ENCODE data around the gene KMO. TPM values are rescaled to one million over a fixed set of nuclear protein-coding genes. Genes with fewer than 3 reads are reported as not detected.

The KMO gene
- total and polyA plus RNA-seq, 2 of the 8 experiments (the other 6 are each of a cell fraction or from before 2014, with no cell fraction given), result not detected

DNA sequence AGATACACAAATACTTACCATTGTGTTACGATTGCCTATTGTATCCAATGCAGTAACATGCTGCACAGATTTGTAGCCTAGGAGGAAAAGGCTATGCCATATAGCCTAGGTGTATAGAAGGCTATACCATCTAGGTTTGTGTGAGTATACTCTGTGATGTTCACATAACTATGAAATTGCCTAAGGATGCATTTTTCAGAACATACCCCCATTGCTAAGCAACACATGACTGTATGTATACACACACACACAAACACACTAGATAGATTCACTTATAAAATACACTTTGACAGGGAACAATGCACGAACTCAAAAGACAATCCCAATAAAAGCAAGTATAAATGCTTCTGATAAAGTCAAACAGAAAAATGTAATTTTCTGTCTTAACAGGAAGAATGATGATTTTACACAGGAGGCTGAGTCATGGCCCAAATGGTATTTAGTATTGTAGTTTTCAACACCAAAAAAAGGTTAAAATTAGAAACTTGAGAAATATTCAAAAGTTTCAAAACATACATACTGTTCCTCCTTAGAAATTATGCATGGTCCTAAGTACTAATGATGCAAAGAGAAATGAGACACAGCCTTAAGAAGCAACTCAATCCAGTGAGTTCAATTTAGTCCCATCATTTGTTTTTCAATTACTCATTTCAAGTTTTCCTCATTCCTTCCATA is 24.9 kb upstream of the KMO start:
- H3K4me3 ChIP-seq (ENCODE audit: extremely low read depth in 1 of 4, insufficient read depth in 2 of 4, low read depth in 3 of 4, low read length in 4 of 4), result no peak overlapping the region
- no peak overlapping the region for H2BK5ac ChIP-seq (ENCODE audit: low read depth, low read length)
- ChIA-PET CTCF (ENCODE audit: partially characterized antibody) (interaction anchor here (1.0 kb wide), 1 partner anchor 103 kb away, joined by 3 read pairs; no protein-coding TSS in a partner anchor), POLR2A (ENCODE audit: partially characterized antibody) (no interaction called here)
- 88% methylated on average over 2 of the region's 2 CpGs; no CpG with 5 or more reads in 1 of the 2 experiments for WGBS, 2 experiments (ENCODE audit: extremely low coverage in 1 of 2, insufficient coverage in 1 of 2, insufficient read length in 1 of 2, insufficient replicate concordance in 2 of 2, low coverage in 1 of 2, low lambda C conversion rate in 2 of 2, missing lambda C conversion rate in 1 of 2)
- no peak overlapping the region for H3K14ac ChIP-seq (ENCODE audit: insufficient read length)
- no peaks in the 10 kb centered on the region for H3K79me2 ChIP-seq (ENCODE audit: control insufficient read depth in 1 of 2, insufficient read depth in 2 of 2, low read length in 2 of 2)
- H3K56ac ChIP-seq (replicated peaks; ENCODE audit: insufficient read length, low read depth, low read length), result no peak overlapping the region
- no peak overlapping the region for H3K9ac ChIP-seq (replicated peaks in 1 of 4; ENCODE audit: extremely low read depth in 1 of 4, low read depth in 3 of 4, low read length in 3 of 4)
- no peak overlapping the region for H3K27ac ChIP-seq (ENCODE audit: low read depth, low read length)
- no peak overlapping the region for H4K91ac ChIP-seq (replicated peaks; ENCODE audit: insufficient read length, low read length)
- no peaks in the 10 kb centered on the region for H3K4me1 ChIP-seq (replicated peaks in 1 of 4; ENCODE audit: control insufficient read depth in 3 of 4, insufficient read depth in 4 of 4, low read length in 3 of 4)
- no peak overlapping the region for H3K23ac ChIP-seq (ENCODE audit: insufficient read length)
- H4K20me1 ChIP-seq (replicated peaks in 1 of 2; ENCODE audit: control insufficient read depth in 1 of 2, insufficient read depth in 2 of 2, low read length in 2 of 2), result peaks cover 0 to 3% of the 10 kb centered on the region in 2 experiments
- no peaks in the 10 kb centered on the region for H3K23me2 ChIP-seq (ENCODE audit: low read depth, low read length)
- H2BK120ac ChIP-seq (replicated peaks; ENCODE audit: low read depth, low read length), result no peak overlapping the region
- no peak overlapping the region for H2BK20ac ChIP-seq (ENCODE audit: low read length)
- no peak overlapping the region for H3K4me2 ChIP-seq (ENCODE audit: insufficient read depth in 1 of 2, low read depth in 2 of 2, low read length in 2 of 2)
- H2BK15ac ChIP-seq (ENCODE audit: low read length), result no peak overlapping the region
- H3K4ac ChIP-seq (replicated peaks; ENCODE audit: insufficient read length, low read depth, low read length), result no peak overlapping the region
- H2BK12ac ChIP-seq (ENCODE audit: low read depth, low read length), result no peak overlapping the region
- H4K8ac ChIP-seq (ENCODE audit: extremely low read depth, insufficient read depth, low read length), result no peak overlapping the region
- no peak overlapping the region for H2AK5ac ChIP-seq (ENCODE audit: low read depth, low read length)
- TF ChIP-seq CBX8 (IDR thresholded peaks at IDR 0.05; ENCODE audit: borderline replicate concordance, low read depth, low read length) (no peak), EP300 (IDR thresholded peaks at IDR 0.05; ENCODE audit: borderline replicate concordance in 1 of 2, low read depth in 2 of 2, low read length in 2 of 2) (no peak), HDAC2 (IDR thresholded peaks at IDR 0.05; ENCODE audit: borderline replicate concordance in 1 of 2, low read depth in 2 of 2, low read length in 2 of 2) (no peak), SUZ12 (IDR thresholded peaks at IDR 0.05; ENCODE audit: low read length) (no peak), USF2 (IDR thresholded peaks at IDR 0.05; ENCODE audit: low read length) (no peak), NANOG (IDR thresholded peaks at IDR 0.05; ENCODE audit: insufficient read depth, low read depth, low read length, poor library complexity, severe bottlenecking) (no peak)
- TF ChIP-seq, protein P1, sequence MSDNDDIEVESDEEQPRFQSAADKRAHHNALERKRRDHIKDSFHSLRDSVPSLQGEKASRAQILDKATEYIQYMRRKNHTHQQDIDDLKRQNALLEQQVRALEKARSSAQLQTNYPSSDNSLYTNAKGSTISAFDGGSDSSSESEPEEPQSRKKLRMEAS (IDR thresholded peaks at IDR 0.05), result no peak
- H4K5ac ChIP-seq (ENCODE audit: insufficient read length, low read depth, low read length), result no peak overlapping the region
- H2AFZ ChIP-seq (ENCODE audit: low read length), result no peak overlapping the region
- no peaks in the 10 kb centered on the region for H3K79me1 ChIP-seq (ENCODE audit: low read depth, low read length)
- no peaks in the 10 kb centered on the region for H3K9me3 ChIP-seq (ENCODE audit: insufficient read depth in 2 of 2, low read depth in 1 of 2, low read length in 1 of 2)
- H3K18ac ChIP-seq (ENCODE audit: extremely low read depth, low read length), result no peak overlapping the region
- peaks cover 10 to 90% (median 42%) of the 10 kb centered on the region in 4 experiments for H3K36me3 ChIP-seq (ENCODE audit: control insufficient read depth in 2 of 4, insufficient read depth in 4 of 4, low read length in 3 of 4)
- H3K27me3 ChIP-seq (replicated peaks in 1 of 4; ENCODE audit: control insufficient read depth in 3 of 4, extremely low read depth in 1 of 4, insufficient read depth in 3 of 4, low read length in 3 of 4), result no peaks in the 10 kb centered on the region
- DNase-seq (ENCODE audit: low read depth in 1 of 2, low spot score in 2 of 2), result no peak
- no peak for FAIRE-seq
